NB4 (cell line): Measurements from ENCODE around the gene HOMEZ.
A peak's percentile ranks its signal among the peaks of the same experiment; 100 is the strongest.
"Not testable (repeated sequence)": the region's sequence is repeated elsewhere in the genome, so short reads cannot be mapped to it uniquely, and the experiment has no call there.

Experiments
- DNase-seq: peaks from one replicate; pipeline ENCODE4 v3.0.0; 2010; ENCODE audit warnings: low read depth
- H3K4me3 ChIP-seq: one replicate; pipeline ENCODE4 v1.5.1; 2011; ENCODE audit warnings: mild to moderate bottlenecking, low read depth, low read length, moderate library complexity
- MYC ChIP-seq: IDR thresholded peaks from 2 replicates; pipeline ENCODE4 v1.6.1; 2011; ENCODE audit warnings: low read depth, low read length
- POLR2A ChIP-seq: IDR thresholded peaks from 2 replicates; pipeline ENCODE4 v1.6.1; 2011; ENCODE audit warnings: mild to moderate bottlenecking; ENCODE audit not compliant: insufficient read length; ENCODE audit errors: extremely low read depth
- TF ChIP-seq, protein P1 (sequence below): IDR thresholded peaks from one replicate; pipeline ENCODE4 v1.5.1; 2012; ENCODE audit warnings: low read depth, low read length
- TF ChIP-seq, protein P2 (sequence below): IDR thresholded peaks from 2 replicates; pipeline ENCODE4 v1.6.1; 2011; ENCODE audit warnings: low read depth, low read length

Gene HOMEZ, protein sequence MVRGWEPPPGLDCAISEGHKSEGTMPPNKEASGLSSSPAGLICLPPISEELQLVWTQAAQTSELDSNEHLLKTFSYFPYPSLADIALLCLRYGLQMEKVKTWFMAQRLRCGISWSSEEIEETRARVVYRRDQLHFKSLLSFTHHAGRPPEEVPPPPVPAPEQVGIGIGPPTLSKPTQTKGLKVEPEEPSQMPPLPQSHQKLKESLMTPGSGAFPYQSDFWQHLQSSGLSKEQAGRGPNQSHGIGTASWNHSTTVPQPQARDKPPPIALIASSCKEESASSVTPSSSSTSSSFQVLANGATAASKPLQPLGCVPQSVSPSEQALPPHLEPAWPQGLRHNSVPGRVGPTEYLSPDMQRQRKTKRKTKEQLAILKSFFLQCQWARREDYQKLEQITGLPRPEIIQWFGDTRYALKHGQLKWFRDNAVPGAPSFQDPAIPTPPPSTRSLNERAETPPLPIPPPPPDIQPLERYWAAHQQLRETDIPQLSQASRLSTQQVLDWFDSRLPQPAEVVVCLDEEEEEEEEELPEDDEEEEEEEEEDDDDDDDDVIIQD

DNA sequence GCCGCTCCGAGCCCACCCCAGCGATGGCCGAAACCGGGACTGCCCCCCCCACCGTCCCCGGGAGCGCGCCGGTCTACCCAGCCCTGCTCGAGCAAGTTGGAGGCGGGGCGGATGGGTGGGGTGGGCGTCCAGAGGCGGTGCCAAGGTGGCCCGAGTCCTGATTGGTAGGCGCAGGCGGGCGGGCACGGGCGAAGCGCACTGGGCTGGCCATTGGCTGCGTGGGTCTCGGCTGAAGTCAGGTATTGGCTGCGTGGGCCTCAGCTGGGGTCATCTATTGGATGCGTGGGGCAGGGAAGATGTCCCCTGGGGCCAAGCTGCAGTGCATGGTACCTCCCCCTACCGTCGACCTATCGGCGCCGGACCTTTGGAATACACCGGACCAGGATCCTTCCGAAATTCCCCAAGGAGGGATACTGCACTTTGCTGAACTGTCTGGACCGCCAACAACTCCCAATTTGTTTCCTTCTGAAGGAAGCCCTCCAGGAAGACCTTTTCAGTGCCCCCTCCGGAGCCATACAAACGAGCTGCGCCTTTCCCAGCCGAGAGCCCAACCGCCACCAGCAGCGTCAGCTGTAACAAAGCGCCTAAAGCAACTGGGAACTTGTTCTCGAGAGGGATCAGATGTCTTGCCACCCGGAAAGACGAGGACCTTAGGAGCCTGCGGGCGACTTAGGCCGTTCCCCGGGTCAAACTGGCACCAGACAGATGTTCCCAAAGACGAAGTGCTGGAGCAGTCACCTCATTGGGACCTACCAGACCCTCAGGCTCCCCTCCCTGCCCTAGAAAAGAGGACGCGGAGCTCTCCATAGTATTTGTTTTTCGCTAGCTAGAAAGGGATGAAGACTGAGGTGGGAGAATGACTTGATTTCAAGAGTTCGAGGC lies at the start of gene HOMEZ:
HOMEZ (minus strand) TSS at position 113 of the 882 bp plus-strand sequence. CDS start 180 bp downstream, outside the sequence.
- TF ChIP-seq MYC = no peak; the same call in 1 of the 2 replicates
- TF ChIP-seq, protein P1, sequence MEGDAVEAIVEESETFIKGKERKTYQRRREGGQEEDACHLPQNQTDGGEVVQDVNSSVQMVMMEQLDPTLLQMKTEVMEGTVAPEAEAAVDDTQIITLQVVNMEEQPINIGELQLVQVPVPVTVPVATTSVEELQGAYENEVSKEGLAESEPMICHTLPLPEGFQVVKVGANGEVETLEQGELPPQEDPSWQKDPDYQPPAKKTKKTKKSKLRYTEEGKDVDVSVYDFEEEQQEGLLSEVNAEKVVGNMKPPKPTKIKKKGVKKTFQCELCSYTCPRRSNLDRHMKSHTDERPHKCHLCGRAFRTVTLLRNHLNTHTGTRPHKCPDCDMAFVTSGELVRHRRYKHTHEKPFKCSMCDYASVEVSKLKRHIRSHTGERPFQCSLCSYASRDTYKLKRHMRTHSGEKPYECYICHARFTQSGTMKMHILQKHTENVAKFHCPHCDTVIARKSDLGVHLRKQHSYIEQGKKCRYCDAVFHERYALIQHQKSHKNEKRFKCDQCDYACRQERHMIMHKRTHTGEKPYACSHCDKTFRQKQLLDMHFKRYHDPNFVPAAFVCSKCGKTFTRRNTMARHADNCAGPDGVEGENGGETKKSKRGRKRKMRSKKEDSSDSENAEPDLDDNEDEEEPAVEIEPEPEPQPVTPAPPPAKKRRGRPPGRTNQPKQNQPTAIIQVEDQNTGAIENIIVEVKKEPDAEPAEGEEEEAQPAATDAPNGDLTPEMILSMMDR = no peak
- TF ChIP-seq, protein P2, sequence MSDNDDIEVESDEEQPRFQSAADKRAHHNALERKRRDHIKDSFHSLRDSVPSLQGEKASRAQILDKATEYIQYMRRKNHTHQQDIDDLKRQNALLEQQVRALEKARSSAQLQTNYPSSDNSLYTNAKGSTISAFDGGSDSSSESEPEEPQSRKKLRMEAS = peak; percentile 32; the same call in 1 of the 2 replicates
- peak; percentile 47 for TF ChIP-seq POLR2A
- DNase-seq = peak; percentile 99
- peak within 1 kb of the TSS; percentile 85 for H3K4me3 ChIP-seq

DNA sequence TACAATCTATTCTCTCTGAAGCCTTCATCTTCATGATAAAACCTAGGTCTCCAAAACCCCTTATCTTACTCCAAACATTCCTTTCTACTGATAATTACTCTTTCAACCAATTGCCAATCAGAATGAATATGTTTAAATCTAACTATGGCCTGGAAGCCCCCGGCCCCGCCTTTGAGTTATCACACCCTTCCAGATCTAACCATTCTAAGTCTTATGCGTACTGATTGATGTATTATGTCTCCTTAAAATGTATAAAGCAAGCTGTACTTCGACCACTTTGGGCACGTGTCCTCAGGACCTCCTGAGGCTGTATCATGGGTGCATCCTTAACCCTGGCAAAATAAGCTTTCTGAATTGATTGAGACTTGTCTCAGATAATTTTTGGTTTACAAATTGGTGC lies 49.7 kb upstream of the HOMEZ start:
- TF ChIP-seq, protein P1 = no peak
- TF ChIP-seq POLR2A (no peak), MYC (no peak)
- TF ChIP-seq, protein P2 = no peak
- DNase-seq = no peak
- no peak overlapping the region for H3K4me3 ChIP-seq

DNA sequence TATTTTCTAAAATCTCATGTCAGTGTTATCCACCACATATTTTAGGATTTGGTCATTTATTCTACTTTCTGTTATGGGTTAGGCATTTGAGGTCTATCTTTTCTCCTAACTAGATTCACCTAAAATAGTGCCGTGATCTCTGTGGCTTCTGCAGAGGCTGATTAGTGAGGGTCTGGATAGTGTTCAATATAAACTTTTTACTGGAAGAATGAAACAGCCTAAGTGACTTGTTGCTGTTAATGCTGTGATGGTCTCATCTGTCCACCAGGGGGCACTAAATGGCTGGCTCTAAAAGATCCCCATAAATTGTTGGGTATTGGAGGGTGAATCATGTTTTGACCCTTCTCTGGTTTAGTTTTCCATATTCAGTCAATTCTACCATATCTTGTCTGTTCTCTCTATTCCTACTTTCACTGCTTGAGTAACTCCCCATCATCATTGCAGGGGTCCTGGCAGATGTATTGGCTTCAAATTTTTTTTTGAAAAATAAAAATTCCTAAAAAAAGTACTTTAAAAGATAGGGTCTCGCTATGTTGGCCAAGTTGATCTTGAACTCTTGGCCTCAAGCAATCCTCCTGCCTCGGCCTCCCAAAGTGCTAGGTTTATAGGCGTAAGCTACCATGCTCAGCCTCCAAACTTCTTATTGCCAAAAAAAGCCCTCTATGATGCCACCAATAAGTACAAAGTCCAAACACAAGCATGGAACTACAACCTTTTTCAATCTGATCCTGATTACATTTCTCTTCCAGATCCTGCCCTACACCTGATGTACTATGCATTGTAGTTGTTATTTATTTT lies 42.2 kb upstream of the HOMEZ start:
- no peak overlapping the region for H3K4me3 ChIP-seq
- peak; percentile 82 for DNase-seq
- TF ChIP-seq MYC (peak; percentile 26; the same call in 1 of the 2 replicates), POLR2A (no peak)
- TF ChIP-seq, protein P1 = peak; percentile 81

DNA sequence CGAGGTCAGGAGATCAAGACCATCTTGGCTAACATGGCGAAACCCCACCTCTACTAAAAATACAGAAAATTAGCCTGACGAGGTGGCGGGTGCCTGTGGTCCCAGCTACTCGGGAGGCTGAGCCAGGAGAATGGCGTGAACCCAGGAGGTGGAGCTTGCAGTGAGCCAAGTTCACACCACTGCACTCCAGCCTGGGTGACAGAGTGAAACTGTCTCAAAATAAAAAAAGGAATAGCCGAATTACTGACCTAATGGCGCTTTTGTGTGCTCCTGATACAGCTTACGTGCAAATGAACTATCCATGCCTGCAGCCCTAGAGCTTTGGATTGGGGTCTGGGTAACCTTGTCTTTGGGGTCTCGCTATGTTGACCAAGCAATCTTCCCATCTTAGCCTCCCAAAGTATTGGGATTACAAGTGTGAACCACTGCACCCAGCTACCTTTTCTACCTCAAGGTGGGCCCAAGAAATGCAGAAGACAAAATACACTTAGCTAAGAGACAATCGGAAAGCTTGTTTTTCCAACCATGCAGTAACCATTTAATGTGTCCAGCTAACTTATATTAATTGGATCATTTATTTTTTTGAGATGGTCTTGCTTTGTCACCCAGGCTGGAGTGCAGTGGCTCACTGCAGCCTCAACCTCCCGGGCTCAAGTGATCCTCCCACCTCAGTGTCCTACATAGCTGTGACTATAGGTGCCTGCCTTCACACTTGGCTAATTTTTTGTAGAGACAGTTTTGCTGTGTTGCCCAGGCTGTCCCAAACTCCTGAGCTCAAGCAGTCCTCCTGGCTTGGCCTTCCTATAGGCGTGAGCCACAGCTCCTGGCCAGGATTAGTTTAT lies 40.8 kb upstream of the HOMEZ start:
- DNase-seq = no peak
- H3K4me3 ChIP-seq = no peak overlapping the region
- TF ChIP-seq POLR2A (no peak), MYC (no peak)
- TF ChIP-seq, protein P2 = no peak
- TF ChIP-seq, protein P1 = no peak

DNA sequence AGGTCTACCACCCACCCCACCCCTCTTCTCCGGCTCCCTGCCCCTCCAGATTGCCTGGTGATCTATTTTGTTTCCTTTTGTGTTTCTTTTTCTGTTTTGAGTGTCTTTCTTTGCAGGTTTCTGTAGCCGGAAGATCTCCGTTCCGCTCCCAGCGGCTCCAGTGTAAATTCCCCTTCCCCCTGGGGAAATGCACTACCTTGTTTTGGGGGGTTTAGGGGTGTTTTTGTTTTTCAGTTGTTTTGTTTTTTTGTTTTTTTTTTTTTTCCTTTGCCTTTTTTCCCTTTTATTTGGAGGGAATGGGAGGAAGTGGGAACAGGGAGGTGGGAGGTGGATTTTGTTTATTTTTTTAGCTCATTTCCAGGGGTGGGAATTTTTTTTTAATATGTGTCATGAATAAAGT lies 39.8 kb upstream of the HOMEZ start:
- H3K4me3 ChIP-seq, DNase-seq: not testable (repeated sequence)
